Left lung (tissue), 10 donors: ENCODE data around the gene SPSB4. TPM values are rescaled to one million over a fixed set of nuclear protein-coding genes. Genes with fewer than 3 reads are reported as not detected.
A peak's percentile ranks its signal among the peaks of the same experiment; 100 is the strongest.

ENCODE experiments used
- ATAC-seq: fragments of 200-7000 bp; cut with Tn5 transposase; one replicate; pipeline ENCODE4 v1.9.1; 2020; ENCODE audit warnings: moderate library complexity
- DNase-seq, 4 donors: peaks; one replicate each; pipeline ENCODE4 v3.0.0-alpha.2; 2013 to 2020
- H3K27ac ChIP-seq, 2 donors: fragments of 200-600 bp; sonication (generic) in 1 of 2; one replicate each; pipeline versions ENCODE4 v1.5.0 to v1.8.0; 2020 to 2021
- H3K27me3 ChIP-seq, 2 donors: fragments of 200-600 bp; sonication (generic) in 1 of 2; one replicate each; pipeline versions ENCODE4 v1.5.0 to v1.8.0; 2020 to 2021
- H3K36me3 ChIP-seq, 2 donors: fragments of 200-600 bp; sonication (generic) in 1 of 2; one replicate each; pipeline versions ENCODE4 v1.5.0 to v1.8.0; 2020 to 2021
- H3K4me1 ChIP-seq, 2 donors: fragments of 200-600 bp; one replicate each; pipeline ENCODE4 v1.8.0; 2021
- H3K4me3 ChIP-seq, 2 donors: fragments of 200-600 bp; sonication (generic) in 1 of 2; one replicate each; pipeline versions ENCODE4 v1.5.0 to v1.8.0; 2020 to 2021; ENCODE audit warnings: mild to moderate bottlenecking in 1 of 2
- H3K9me3 ChIP-seq, 2 donors: fragments of 200-600 bp; sonication (generic) in 1 of 2; one replicate each; pipeline versions ENCODE4 v1.5.0 to v1.8.0; 2020 to 2021
- intact Hi-C, 2 donors: fragments of 100-400 bp; cut with DNase I; formaldehyde crosslinking; loops; one replicate each; pipeline versions ENCODE4 v1.11.2 to v1.14.2; 2022
- polyA plus RNA-seq, 6 donors: library from polyadenylated mRNA; unstranded; fragments of 120-200 nt; gene quantifications; one replicate each; pipeline ENCODE4 v1.2.1, GENCODE V29; 2013; ENCODE audit not compliant: insufficient read length in 6 of 6
- total RNA-seq, 2 donors: library from RNA; stranded (reverse); fragmentation: NEBNext Ultra II Directional; extraction: Animal tissue kit (Norgen Biotek cat#: 25700); gene quantifications; one replicate each; pipeline ENCODE4 v1.2.1, GENCODE V29; 2021
- TF ChIP-seq, protein P1 (sequence below), 2 donors: fragments of 200-600 bp; sonication (generic) in 1 of 2; IDR thresholded peaks; one replicate each; pipeline versions ENCODE4 v1.5.0 to v1.8.0; 2021; ENCODE audit warnings: antibody characterized with exemption in 2 of 2
- donor health status: DM: no; HTN: yes; CAD: no.
- donor health status: DM: no; HTN: no; CAD: no.

Gene SPSB4
- total and polyA plus RNA-seq, 8 donors: 1.3 to 9.9 (median 6.2) TPM

DNA sequence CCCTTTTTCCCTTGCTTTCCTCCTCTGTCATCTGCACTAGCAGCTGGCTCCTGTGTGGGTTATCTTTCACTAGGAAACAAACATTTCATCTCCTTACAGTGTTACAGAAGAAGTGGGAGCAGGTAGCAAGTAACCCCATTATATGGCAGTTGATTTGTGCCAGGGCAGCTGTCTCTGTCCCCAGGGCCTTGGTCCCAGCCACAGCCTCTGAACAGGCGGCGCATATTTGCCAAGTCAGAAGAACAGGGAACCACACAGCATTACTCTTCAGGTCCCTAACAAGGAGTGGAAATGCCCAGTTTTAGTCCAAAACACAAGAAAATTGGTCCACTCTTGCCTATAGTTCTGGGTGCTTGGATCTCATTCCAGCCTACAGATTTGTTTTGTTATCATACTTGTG is 99.8 kb downstream of the SPSB4 start:
- no peak overlapping the region for H3K4me3 ChIP-seq
- H3K4me1 ChIP-seq: no peaks in the 10 kb centered on the region
- TF ChIP-seq, protein P1, sequence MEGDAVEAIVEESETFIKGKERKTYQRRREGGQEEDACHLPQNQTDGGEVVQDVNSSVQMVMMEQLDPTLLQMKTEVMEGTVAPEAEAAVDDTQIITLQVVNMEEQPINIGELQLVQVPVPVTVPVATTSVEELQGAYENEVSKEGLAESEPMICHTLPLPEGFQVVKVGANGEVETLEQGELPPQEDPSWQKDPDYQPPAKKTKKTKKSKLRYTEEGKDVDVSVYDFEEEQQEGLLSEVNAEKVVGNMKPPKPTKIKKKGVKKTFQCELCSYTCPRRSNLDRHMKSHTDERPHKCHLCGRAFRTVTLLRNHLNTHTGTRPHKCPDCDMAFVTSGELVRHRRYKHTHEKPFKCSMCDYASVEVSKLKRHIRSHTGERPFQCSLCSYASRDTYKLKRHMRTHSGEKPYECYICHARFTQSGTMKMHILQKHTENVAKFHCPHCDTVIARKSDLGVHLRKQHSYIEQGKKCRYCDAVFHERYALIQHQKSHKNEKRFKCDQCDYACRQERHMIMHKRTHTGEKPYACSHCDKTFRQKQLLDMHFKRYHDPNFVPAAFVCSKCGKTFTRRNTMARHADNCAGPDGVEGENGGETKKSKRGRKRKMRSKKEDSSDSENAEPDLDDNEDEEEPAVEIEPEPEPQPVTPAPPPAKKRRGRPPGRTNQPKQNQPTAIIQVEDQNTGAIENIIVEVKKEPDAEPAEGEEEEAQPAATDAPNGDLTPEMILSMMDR (IDR thresholded peaks at IDR 0.05): no peak
- no peaks in the 10 kb centered on the region for H3K9me3 ChIP-seq
- DNase-seq: no peak
- ATAC-seq: no peak
- H3K36me3 ChIP-seq: no peaks in the 10 kb centered on the region
- H3K27ac ChIP-seq: no peak overlapping the region
- intact Hi-C loops: no loop called here
- no peaks in the 10 kb centered on the region for H3K27me3 ChIP-seq

DNA sequence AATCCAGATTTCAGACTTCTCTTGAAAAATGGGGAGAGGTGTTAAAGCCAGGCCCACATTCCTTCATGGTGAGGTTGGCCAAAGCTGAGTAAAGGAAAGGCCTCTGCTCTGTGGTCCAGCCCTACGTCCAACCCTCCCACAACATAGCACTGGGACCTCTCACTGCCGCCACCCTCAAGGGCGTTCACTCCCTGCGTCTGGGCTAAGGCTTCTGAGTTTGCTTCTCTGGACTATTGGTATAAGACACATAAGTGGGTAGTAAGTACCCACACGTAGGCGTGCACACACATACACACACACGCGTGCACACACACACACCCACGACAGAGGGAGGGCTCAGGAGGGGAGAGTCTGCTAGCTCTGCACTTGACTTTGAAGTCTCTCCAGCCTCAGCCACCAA is 100.3 kb downstream of the SPSB4 start:
- H3K9me3 ChIP-seq: no peaks in the 10 kb centered on the region
- no peaks in the 10 kb centered on the region for H3K27me3 ChIP-seq
- no peak overlapping the region for H3K4me3 ChIP-seq
- H3K4me1 ChIP-seq: no peaks in the 10 kb centered on the region
- intact Hi-C loops: no loop called here
- no peaks in the 10 kb centered on the region for H3K36me3 ChIP-seq
- TF ChIP-seq, protein P1 (IDR thresholded peaks at IDR 0.05): no peak
- DNase-seq (peak in 1 of 4 donors; percentile 11), ATAC-seq (peak; percentile 78)
- no peak overlapping the region for H3K27ac ChIP-seq

DNA sequence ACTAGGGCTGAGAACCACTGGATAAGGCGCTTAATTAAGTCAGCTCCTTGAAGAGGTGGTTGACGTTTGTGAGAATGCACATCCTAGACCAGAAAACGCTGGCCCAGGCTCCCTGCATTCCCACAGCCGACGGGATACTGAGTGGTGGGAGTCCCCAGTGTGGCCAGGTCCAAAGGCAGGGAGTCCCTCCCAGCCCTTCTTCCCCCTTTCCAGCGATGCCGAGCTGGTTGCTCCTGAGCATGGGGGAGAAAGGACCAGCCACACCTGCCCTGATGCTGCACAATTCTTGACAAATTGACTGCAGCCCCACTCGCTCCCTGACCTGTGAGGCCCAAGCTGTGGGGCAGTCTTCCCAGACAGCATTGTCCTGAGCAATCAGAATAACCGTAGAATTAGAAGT is 101.0 kb downstream of the SPSB4 start:
- TF ChIP-seq, protein P1 (IDR thresholded peaks at IDR 0.05): no peak

DNA sequence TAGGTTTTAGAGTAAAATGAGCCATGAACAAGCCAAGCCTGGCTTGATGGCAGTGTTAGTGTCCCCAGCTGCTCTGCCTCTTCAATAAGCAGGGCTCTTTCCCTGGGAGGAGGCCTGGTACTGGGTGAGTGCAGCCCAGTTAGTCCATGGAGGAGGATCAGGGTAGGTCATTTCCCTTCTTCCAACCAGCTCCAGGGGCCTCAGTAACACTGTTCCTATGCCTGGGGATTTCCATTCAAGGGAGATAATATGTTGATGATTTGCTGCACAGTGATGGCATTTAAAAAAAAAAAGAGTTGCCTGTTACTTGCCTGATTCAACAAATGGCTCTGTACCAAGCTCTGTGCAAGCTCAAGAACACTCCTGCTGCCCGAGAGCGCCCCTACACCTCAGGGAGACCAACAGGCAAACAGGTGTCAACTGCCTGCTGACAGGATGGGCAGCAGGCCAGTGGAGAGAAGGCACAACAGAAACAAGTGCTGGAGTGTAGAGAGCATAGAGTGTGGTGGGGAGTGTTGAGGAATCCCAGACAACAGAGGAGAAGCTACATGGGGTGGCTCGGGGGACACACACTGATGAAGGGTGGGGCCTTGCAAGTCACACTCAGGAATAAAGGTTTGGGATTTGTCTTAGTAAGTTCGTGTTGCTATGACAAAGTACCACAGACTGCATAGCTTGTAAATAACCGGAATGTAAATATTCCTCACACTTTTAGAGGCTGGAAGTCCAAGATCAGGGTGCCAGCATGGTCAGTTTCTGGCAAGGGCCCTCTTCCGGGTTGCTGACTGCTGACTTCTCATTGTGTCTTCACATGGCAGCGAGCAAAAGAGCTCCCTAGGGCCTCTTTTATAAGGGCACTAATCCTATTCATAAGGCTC is 101.9 kb downstream of the SPSB4 start:
- Histone ChIP-seq H3K27me3 (no peaks in the 10 kb centered on the region), H3K4me1 (no peaks in the 10 kb centered on the region), H3K4me3 (no peak overlapping the region), H3K27ac (no peak overlapping the region), H3K9me3 (no peaks in the 10 kb centered on the region), H3K36me3 (no peaks in the 10 kb centered on the region)
- intact Hi-C loops: no loop called here
- DNase-seq: no peak
- ATAC-seq: peak; percentile 23
- TF ChIP-seq, protein P1 (IDR thresholded peaks at IDR 0.05): no peak

More for the DNA sequence above, 101.0 kb downstream of the SPSB4 start:
- H3K9me3 ChIP-seq: no peaks in the 10 kb centered on the region
- H3K4me3 ChIP-seq: no peak overlapping the region
- H3K36me3 ChIP-seq: no peaks in the 10 kb centered on the region
- H3K4me1 ChIP-seq: no peaks in the 10 kb centered on the region
- intact Hi-C loops: no loop called here
- H3K27me3 ChIP-seq: no peaks in the 10 kb centered on the region
- no peak overlapping the region for H3K27ac ChIP-seq
- no peak for DNase-seq
- no peak for ATAC-seq

DNA sequence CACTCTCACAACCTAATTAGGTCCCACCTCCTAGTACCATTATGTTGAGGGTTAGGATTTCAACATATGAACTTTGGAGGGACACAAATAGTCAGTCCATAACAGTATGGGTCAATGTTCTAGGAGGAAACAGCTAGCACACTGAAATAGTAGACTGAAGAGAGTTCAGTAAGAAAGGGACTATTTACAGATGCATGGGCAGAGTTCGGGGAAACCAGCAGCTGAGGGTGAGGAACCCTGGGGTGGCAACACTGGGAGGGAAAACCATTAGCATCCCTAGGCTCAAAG is 102.5 kb downstream of the SPSB4 start:
- H3K27me3 ChIP-seq: no peaks in the 10 kb centered on the region
- no peak overlapping the region for H3K27ac ChIP-seq
- intact Hi-C loops: no loop called here
- ATAC-seq (no peak), DNase-seq (no peak)
- no peaks in the 10 kb centered on the region for H3K4me1 ChIP-seq
- no peaks in the 10 kb centered on the region for H3K9me3 ChIP-seq
- TF ChIP-seq, protein P1 (IDR thresholded peaks at IDR 0.05): no peak
- H3K36me3 ChIP-seq: no peaks in the 10 kb centered on the region
- no peak overlapping the region for H3K4me3 ChIP-seq
